C4-2B (cell line): Measurements from ENCODE around the gene ARSA.

Source experiments
- ZFX ChIP-seq: fragments of 450-650 bp; IDR thresholded peaks from 2 replicates; pipeline ENCODE4 v1.6.1; 2017
- TF ChIP-seq, protein P1 (sequence below): fragments of 450-650 bp; conservative IDR thresholded peaks from 2 replicates; pipeline ENCODE4 v1.5.1; 2017; ENCODE audit warnings: mild to moderate bottlenecking

DNA sequence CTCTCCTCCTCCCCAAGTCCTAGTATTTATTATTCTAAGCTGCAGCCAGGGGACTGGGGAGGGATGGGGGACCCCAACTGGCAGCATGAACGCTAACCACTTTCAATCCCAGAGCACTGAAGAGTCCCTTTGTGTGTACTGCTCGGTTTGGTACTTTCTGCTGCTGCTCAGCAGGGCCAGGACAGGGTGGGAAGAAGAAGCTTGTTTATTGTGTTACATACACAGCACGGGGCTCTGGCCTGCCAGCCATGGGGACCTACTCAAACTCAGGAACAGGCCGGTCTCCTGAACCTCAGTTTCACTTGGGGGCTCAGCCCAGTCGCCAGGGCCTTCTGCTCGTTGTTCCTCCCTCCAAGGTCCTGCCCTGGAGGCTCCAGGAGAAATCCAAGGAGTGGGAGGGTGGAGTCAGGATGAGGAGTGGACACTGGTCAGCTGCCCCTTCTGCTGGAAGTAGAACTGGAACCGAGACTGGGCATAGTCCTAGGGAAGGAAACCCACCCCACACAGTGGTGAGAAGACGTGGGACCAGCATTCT lies 49.1 kb downstream of the ARSA start:
- TF ChIP-seq, protein P1, sequence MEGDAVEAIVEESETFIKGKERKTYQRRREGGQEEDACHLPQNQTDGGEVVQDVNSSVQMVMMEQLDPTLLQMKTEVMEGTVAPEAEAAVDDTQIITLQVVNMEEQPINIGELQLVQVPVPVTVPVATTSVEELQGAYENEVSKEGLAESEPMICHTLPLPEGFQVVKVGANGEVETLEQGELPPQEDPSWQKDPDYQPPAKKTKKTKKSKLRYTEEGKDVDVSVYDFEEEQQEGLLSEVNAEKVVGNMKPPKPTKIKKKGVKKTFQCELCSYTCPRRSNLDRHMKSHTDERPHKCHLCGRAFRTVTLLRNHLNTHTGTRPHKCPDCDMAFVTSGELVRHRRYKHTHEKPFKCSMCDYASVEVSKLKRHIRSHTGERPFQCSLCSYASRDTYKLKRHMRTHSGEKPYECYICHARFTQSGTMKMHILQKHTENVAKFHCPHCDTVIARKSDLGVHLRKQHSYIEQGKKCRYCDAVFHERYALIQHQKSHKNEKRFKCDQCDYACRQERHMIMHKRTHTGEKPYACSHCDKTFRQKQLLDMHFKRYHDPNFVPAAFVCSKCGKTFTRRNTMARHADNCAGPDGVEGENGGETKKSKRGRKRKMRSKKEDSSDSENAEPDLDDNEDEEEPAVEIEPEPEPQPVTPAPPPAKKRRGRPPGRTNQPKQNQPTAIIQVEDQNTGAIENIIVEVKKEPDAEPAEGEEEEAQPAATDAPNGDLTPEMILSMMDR: no peak
- TF ChIP-seq ZFX: no peak
